Esophagus muscularis mucosa (tissue), 4 donors: ENCODE results near the gene DNAJC24. TPM values are rescaled to one million over a fixed set of nuclear protein-coding genes. Genes with fewer than 3 reads are reported as not detected.
A peak's percentile ranks its signal among the peaks of the same experiment; 100 is the strongest.

Experiments used
- DNase-seq: peaks from one replicate; pipeline ENCODE4 v3.0.0-alpha.2; 2017; ENCODE audit errors: extremely low spot score
- H3K27ac ChIP-seq, 4 donors: fragments of 200-600 bp; sonication (generic); replicated peaks in 1 of 4; 1 replicate in 3 of 4; 2 replicates in 1 of 4; pipeline ENCODE4 v1.5.1; 2016 to 2019; ENCODE audit warnings: mild to moderate bottlenecking in 1 of 4
- H3K27me3 ChIP-seq, 4 donors: fragments of 200-600 bp; sonication (generic); one replicate each; pipeline versions ENCODE4 v1.5.1 to v1.6.0; 2016 to 2019
- H3K36me3 ChIP-seq, 4 donors: fragments of 200-600 bp; sonication (generic); one replicate each; pipeline ENCODE4 v1.5.1; 2016 to 2019
- H3K4me1 ChIP-seq, 4 donors: fragments of 200-600 bp; sonication (generic); one replicate each; pipeline ENCODE4 v1.5.1; 2016 to 2019
- H3K4me3 ChIP-seq, 4 donors: fragments of 200-600 bp; sonication (generic); 1 replicate in 2 of 4; 2 replicates in 2 of 4; pipeline ENCODE4 v1.5.1; 2016 to 2019; ENCODE audit warnings: mild to moderate bottlenecking in 4 of 4, moderate library complexity in 1 of 4
- H3K9me3 ChIP-seq, 4 donors: fragments of 200-600 bp; sonication (generic); 1 replicate in 3 of 4; 2 replicates in 1 of 4; pipeline ENCODE4 v1.5.1; 2016 to 2019
- CTCF ChIP-seq, 3 experiments: fragments of 200-600 bp in 2 of 3; fragments of 450-650 bp in 1 of 3; sonication (generic) in 2 of 3; IDR thresholded peaks; one replicate each; pipeline ENCODE4 v1.5.1; 2017 to 2019; ENCODE audit warnings: antibody characterized with exemption in 3 of 3, mild to moderate bottlenecking in 2 of 3, moderate library complexity in 1 of 3
- EP300 ChIP-seq: sonication (generic); formaldehyde crosslinking; IDR thresholded peaks from one replicate; pipeline ENCODE4 v1.6.1; 2017; ENCODE audit warnings: antibody characterized with exemption
- POLR2A ChIP-seq: fragments of 450-650 bp; IDR thresholded peaks from one replicate; pipeline ENCODE4 v1.6.1; 2017; ENCODE audit warnings: antibody characterized with exemption, moderate library complexity, mild to moderate bottlenecking, low read depth
- POLR2AphosphoS5 ChIP-seq, 2 donors: sonication (generic); formaldehyde crosslinking; IDR thresholded peaks; one replicate each; pipeline ENCODE4 v1.6.1; 2017; ENCODE audit warnings: antibody characterized with exemption in 2 of 2
- WGBS: methylation state at CpG from one replicate; pipeline ENCODE4 v1.1.5; 2018; 5-methylcytosine and 5-hydroxymethylcytosine counted together
- intact Hi-C: fragments of 100-400 bp; cut with DNase I; formaldehyde crosslinking; loops from one replicate; pipeline ENCODE4 v1.15.1; 2023
- total RNA-seq, 4 donors: library from RNA; depleted of rRNA; stranded (reverse); fragments of >200 nt; gene quantifications; one replicate each; pipeline versions ENCODE4 v1.1.0 to v1.2.1, GENCODE V29; 2016

Gene DNAJC24
- total RNA-seq, 4 donors from 2014 or later = 13.9 to 27.0 (median 15.2) TPM

DNA sequence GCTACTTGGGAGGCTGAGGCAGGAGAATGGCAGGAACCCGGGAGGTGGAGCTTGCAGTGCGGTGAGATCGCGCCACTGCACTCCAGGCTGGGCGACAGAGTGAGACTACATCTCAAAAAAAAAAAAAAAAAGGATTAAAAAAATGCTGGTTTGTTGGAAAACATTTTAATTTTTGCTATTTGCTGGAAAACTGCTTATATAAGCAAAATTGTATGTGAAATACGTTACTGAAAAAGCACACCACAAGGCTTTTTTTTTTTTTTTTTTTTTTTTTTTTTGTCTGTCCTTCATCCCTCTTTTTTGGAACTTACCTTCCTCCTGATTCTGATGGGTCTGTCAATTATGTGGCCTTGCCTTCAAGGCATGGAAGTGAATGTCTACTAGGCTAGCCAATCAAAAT is 41.0 kb upstream of the DNAJC24 start:
- Histone ChIP-seq H3K36me3 (no peaks in the 10 kb centered on the region), H3K4me3 (no peak overlapping the region), H3K27ac (no peak overlapping the region), H3K9me3 (peaks cover 0 to 4% (median 0%) of the 10 kb centered on the region in 4 donors), H3K27me3 (no peaks in the 10 kb centered on the region), H3K4me1 (no peaks in the 10 kb centered on the region)
- no peak for TF ChIP-seq CTCF (IDR thresholded peaks at IDR 0.05)
- TF ChIP-seq POLR2A = no peak
- TF ChIP-seq POLR2AphosphoS5 (IDR thresholded peaks at IDR 0.05) = no peak
- no peak for TF ChIP-seq EP300
- intact Hi-C loops = no loop called here
- DNase-seq = no peak
- WGBS = 90% methylated on average over 6 of the region's 6 CpGs

GRCh38 chr11:31337806-31338205 is 31.9 kb upstream of the DNAJC24 start:
- no peak for DNase-seq
- Histone ChIP-seq H3K27me3 (no peaks in the 10 kb centered on the region), H3K4me3 (no peak overlapping the region), H3K9me3 (peaks cover 0 to 13% (median 0%) of the 10 kb centered on the region in 4 donors), H3K4me1 (no peaks in the 10 kb centered on the region), H3K36me3 (no peaks in the 10 kb centered on the region), H3K27ac (no peak overlapping the region)
- TF ChIP-seq EP300 (no peak), POLR2A (no peak), CTCF (IDR thresholded peaks at IDR 0.05) (no peak), POLR2AphosphoS5 (IDR thresholded peaks at IDR 0.05) (no peak)
- intact Hi-C loops = no loop called here
- 50% methylated on average over 2 of the region's 2 CpGs for WGBS

GRCh38 chr11:31340903-31341572 is 28.6 kb upstream of the DNAJC24 start:
- Histone ChIP-seq H3K4me3 (no peak overlapping the region), H3K4me1 (no peaks in the 10 kb centered on the region), H3K36me3 (no peaks in the 10 kb centered on the region), H3K9me3 (no peaks in the 10 kb centered on the region), H3K27me3 (no peaks in the 10 kb centered on the region), H3K27ac (no peak overlapping the region)
- intact Hi-C loops = no loop called here
- DNase-seq = no peak
- WGBS = 91% methylated on average over 5 of the region's 5 CpGs
- TF ChIP-seq CTCF (IDR thresholded peaks at IDR 0.05) = peak in 1 of 3 experiments; percentile 13
- TF ChIP-seq POLR2A = no peak

DNA sequence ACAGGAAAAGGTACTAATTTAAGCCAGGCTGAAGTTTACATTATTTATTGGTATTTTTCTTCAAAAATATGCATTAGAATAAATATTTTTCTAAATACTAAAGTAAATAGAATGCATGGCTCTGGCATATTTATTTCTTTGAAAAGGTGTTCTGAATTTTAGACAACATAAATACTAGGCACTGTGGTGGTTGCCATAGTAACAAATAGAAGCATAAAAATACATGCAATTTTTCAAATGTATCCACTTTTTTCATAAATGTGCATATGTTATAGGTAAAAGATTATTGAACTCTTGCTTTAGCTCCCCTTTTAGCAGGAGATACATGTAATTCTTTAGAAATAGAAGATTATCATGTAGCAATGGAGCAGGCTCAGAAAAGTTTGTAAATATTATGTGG is 18.5 kb upstream of the DNAJC24 start:
- TF ChIP-seq POLR2AphosphoS5 (IDR thresholded peaks at IDR 0.05) (no peak), EP300 (no peak), POLR2A (no peak), CTCF (IDR thresholded peaks at IDR 0.05) (no peak)
- Histone ChIP-seq H3K4me3 (no peak overlapping the region), H3K36me3 (no peaks in the 10 kb centered on the region), H3K9me3 (no peaks in the 10 kb centered on the region), H3K27me3 (no peaks in the 10 kb centered on the region), H3K27ac (no peak overlapping the region), H3K4me1 (no peaks in the 10 kb centered on the region)
- intact Hi-C loops = no loop called here
- no peak for DNase-seq

DNA sequence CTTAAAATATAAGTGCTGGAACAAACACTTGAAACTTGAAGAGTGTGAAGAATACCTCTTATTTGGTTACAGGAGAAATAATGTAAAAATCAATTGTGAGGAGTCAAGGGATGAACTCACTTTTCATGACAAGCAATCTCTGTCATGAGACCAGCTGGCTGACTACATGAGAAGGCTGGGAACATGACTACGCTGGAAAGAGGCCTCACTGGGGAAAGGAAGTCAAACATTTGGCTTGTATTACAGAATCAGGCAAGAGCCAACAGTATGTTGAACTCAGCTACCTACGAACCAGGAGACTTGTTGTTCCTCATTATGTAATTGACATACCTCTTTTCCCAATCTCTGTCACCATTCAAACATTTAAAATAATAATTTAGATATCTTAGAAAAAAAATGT is 14.5 kb upstream of the DNAJC24 start:
- intact Hi-C loops = no loop called here
- no peaks in the 10 kb centered on the region for H3K27me3 ChIP-seq
- DNase-seq = no peak
- H3K27ac ChIP-seq = no peak overlapping the region
- no peaks in the 10 kb centered on the region for H3K9me3 ChIP-seq
- H3K4me3 ChIP-seq = no peak overlapping the region
- WGBS = 45% methylated on average over 2 of the region's 2 CpGs
- no peaks in the 10 kb centered on the region for H3K36me3 ChIP-seq
- no peak for TF ChIP-seq POLR2A
- no peak for TF ChIP-seq EP300
- no peak for TF ChIP-seq POLR2AphosphoS5 (IDR thresholded peaks at IDR 0.05)
- no peak for TF ChIP-seq CTCF (IDR thresholded peaks at IDR 0.05)
- no peaks in the 10 kb centered on the region for H3K4me1 ChIP-seq
